Measurements from ENCODE around the gene LIPA.
A peak's percentile ranks its signal among the peaks of the same experiment; 100 is the strongest.
"Not testable (repeated sequence)": the region's sequence is repeated elsewhere in the genome, so short reads cannot be mapped to it uniquely, and the experiment has no call there.

Gene LIPA

GRCh38 chr10:89251409-89252224 is at the start of gene LIPA:
Gene LIPA (minus strand): TSS chr10:89251775. CDS start chr10:89247648, 4,127 bp downstream.
- peak; percentile 68 for DNase-seq

GRCh38 chr10:89301232-89301631 is 49.7 kb upstream of the LIPA start:
- no peak for DNase-seq

GRCh38 chr10:89299031-89299430 is 47.5 kb upstream of the LIPA start:
- no peak for DNase-seq

GRCh38 chr10:89297791-89298190 is 46.2 kb upstream of the LIPA start:
- DNase-seq, result no peak

- DNase-seq, result no peak
Measured at GRCh38 chr10:89297356-89297755, 45.8 kb upstream of the LIPA start.

- no peak for DNase-seq
Measured at GRCh38 chr10:89296220-89296648, 44.7 kb upstream of the LIPA start.

GRCh38 chr10:89295597-89295996 is 44.0 kb upstream of the LIPA start:
- DNase-seq, result no peak

GRCh38 chr10:89294721-89295239 is 43.2 kb upstream of the LIPA start:
- no peak for DNase-seq

GRCh38 chr10:89285303-89285702 is 33.7 kb upstream of the LIPA start:
- DNase-seq, result not testable (repeated sequence)

GRCh38 chr10:89284711-89285110 is 33.1 kb upstream of the LIPA start:
- DNase-seq, result not testable (repeated sequence)

- peak; percentile 20 for DNase-seq
Measured at GRCh38 chr10:89283936-89284475, 32.4 kb upstream of the LIPA start.

- no peak for DNase-seq
Measured at GRCh38 chr10:89283025-89283935, 31.7 kb upstream of the LIPA start.

- DNase-seq, result no peak
Measured at GRCh38 chr10:89281606-89282395, 30.2 kb upstream of the LIPA start.

GRCh38 chr10:89280508-89280907 is 28.9 kb upstream of the LIPA start:
- DNase-seq, result no peak

- DNase-seq, result no peak
Measured at GRCh38 chr10:89279421-89279869, 27.9 kb upstream of the LIPA start.

GRCh38 chr10:89278900-89279392 is 27.4 kb upstream of the LIPA start:
- DNase-seq, result no peak

GRCh38 chr10:89278034-89278535 is 26.5 kb upstream of the LIPA start:
- no peak for DNase-seq

GRCh38 chr10:89275383-89275782 is 23.8 kb upstream of the LIPA start:
- no peak for DNase-seq

GRCh38 chr10:89274928-89275327 is 23.4 kb upstream of the LIPA start:
- DNase-seq, result no peak

- no peak for DNase-seq
Measured at GRCh38 chr10:89273680-89274079, 22.1 kb upstream of the LIPA start.

- no peak for DNase-seq
Measured at GRCh38 chr10:89271532-89271931, 20.0 kb upstream of the LIPA start.

GRCh38 chr10:89270153-89270483 is 18.5 kb upstream of the LIPA start:
- DNase-seq, result no peak
